ENCODE measurements around the gene GNAZ.

- TF ChIP-seq POLR2A (IDR thresholded peaks at IDR 0.05; ENCODE audit: low read depth, low read length), result no peak
- TF ChIP-seq SPI1 (IDR thresholded peaks at IDR 0.05; ENCODE audit: low read depth, low read length), result no peak
- TF ChIP-seq POLR2AphosphoS5 (IDR thresholded peaks at IDR 0.05; ENCODE audit: low read depth, low read length), result no peak
- no peak for TF ChIP-seq TAF1 (IDR thresholded peaks at IDR 0.05; ENCODE audit: low read depth, low read length)
Measured at GRCh38 chr22:23121000-23121421, 50.7 kb downstream of the GNAZ start.

Data from GM12891 (cell line).